Stimulated activated CD8-positive, alpha-beta memory T cell treated with anti-CD3 and anti-CD28 coated beads, Interleukin-7, amount 100 ng/mL, for 24 hours (primary cell): ENCODE results near the gene KIAA1958.

Experiments used
- DNase-seq: peaks from one replicate; pipeline ENCODE4 v3.0.0-alpha.2; 2020; ENCODE audit warnings: low read depth

The KIAA1958 gene

GRCh38 chr9:112531666-112532282, 45.1 kb downstream of the KIAA1958 start:
- DNase-seq = no peak

- no peak for DNase-seq
Measured at GRCh38 chr9:112532427-112532826, 45.8 kb downstream of the KIAA1958 start.

- no peak for DNase-seq
Measured at GRCh38 chr9:112533660-112534059, 47.0 kb downstream of the KIAA1958 start.

GRCh38 chr9:112535301-112535700, 48.7 kb downstream of the KIAA1958 start:
- DNase-seq = no peak

- no peak for DNase-seq
Measured at GRCh38 chr9:112535811-112536210, 49.2 kb downstream of the KIAA1958 start.

GRCh38 chr9:112537561-112537960, 50.9 kb downstream of the KIAA1958 start:
- no peak for DNase-seq

- DNase-seq = no peak
Measured at GRCh38 chr9:112540800-112541199, 54.2 kb downstream of the KIAA1958 start.

- DNase-seq = no peak
Measured at GRCh38 chr9:112541685-112542084, 55.1 kb downstream of the KIAA1958 start.

- DNase-seq = no peak
Measured at GRCh38 chr9:112542593-112543292, 56.1 kb downstream of the KIAA1958 start.

GRCh38 chr9:112544477-112544876, 57.9 kb downstream of the KIAA1958 start:
- no peak for DNase-seq

- no peak for DNase-seq
Measured at GRCh38 chr9:112545237-112545636, 58.6 kb downstream of the KIAA1958 start.

GRCh38 chr9:112546149-112547012, 59.8 kb downstream of the KIAA1958 start:
- DNase-seq = no peak

GRCh38 chr9:112548051-112548440, 61.4 kb downstream of the KIAA1958 start:
- DNase-seq = no peak

- DNase-seq = no peak
Measured at GRCh38 chr9:112548836-112549595, 62.4 kb downstream of the KIAA1958 start.

GRCh38 chr9:112550531-112550930, 63.9 kb downstream of the KIAA1958 start:
- no peak for DNase-seq

GRCh38 chr9:112551641-112552040, 65.0 kb downstream of the KIAA1958 start:
- no peak for DNase-seq

GRCh38 chr9:112552229-112553056, 65.8 kb downstream of the KIAA1958 start:
- DNase-seq = no peak

GRCh38 chr9:112553256-112553826, 66.7 kb downstream of the KIAA1958 start:
- DNase-seq = no peak

GRCh38 chr9:112554516-112554915, 67.9 kb downstream of the KIAA1958 start:
- DNase-seq = no peak

GRCh38 chr9:112555101-112555643, 68.5 kb downstream of the KIAA1958 start:
- no peak for DNase-seq
